Hepatic stellate cell (primary cell): ENCODE measurements around the gene TSPYL2.

Experiments used
- DNase-seq: peaks from one replicate; pipeline ENCODE4 v3.0.0; 2011; ENCODE audit warnings: low spot score

The TSPYL2 gene

GRCh38 chrX:53080628-53081580 is 1.3 kb upstream of the TSPYL2 start:
- no peak for DNase-seq

DNA sequence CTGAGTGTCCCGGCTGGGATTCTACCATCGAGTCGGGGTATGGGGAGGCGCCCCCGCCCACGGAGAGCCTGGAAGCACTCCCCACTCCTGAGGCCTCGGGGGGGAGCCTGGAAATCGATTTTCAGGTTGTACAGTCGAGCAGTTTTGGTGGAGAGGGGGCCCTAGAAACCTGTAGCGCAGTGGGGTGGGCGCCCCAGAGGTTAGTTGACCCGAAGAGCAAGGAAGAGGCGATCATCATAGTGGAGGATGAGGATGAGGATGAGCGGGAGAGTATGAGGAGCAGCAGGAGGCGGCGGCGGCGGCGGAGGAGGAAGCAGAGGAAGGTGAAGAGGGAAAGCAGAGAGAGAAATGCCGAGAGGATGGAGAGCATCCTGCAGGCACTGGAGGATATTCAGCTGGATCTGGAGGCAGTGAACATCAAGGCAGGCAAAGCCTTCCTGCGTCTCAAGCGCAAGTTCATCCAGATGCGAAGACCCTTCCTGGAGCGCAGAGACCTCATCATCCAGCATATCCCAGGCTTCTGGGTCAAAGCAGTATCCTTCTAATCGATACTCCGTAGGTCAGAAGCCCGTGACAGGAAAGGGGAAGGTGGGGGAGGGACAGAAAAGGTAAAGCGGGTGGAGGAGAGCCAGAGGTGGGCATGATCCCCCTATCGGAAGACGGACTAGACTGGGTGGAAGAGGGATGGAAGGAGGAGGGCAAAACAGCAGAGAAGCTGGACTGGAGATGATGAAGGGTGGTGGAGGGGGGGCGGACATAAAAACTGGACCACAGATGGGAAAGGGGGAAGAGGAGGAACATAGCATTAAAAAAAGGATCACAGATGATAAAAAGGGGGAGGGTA is 828 bp downstream of the TSPYL2 start:
- no peak for DNase-seq

- no peak for DNase-seq
These were observed 1.9 kb downstream of the TSPYL2 start for GRCh38 chrX:53084043-53084570.

DNA sequence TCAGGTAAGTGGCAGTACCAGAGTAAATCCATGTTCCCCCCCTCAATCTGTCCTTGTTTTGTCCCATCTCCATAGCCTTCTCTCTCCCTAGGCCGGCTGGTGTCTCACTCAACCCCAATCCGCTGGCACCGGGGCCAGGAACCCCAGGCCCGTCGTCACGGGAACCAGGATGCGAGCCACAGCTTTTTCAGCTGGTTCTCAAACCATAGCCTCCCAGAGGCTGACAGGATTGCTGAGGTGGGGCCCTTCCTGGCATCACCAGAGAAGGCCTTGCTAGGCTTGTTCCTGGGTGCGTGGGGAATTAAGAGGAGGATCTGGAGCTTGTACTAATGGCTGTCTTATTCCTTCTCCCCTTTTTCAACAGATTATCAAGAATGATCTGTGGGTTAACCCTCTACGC is 2.7 kb downstream of the TSPYL2 start:
- no peak for DNase-seq

DNA sequence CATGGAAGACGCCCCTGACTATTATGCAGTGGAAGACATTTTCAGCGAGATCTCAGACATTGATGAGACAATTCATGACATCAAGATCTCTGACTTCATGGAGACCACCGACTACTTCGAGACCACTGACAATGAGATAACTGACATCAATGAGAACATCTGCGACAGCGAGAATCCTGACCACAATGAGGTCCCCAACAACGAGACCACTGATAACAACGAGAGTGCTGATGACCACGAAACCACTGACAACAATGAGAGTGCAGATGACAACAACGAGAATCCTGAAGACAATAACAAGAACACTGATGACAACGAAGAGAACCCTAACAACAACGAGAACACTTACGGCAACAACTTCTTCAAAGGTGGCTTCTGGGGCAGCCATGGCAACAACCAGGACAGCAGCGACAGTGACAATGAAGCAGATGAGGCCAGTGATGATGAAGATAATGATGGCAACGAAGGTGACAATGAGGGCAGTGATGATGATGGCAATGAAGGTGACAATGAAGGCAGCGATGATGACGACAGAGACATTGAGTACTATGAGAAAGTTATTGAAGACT is 3.6 kb downstream of the TSPYL2 start:
- DNase-seq, result no peak

DNA sequence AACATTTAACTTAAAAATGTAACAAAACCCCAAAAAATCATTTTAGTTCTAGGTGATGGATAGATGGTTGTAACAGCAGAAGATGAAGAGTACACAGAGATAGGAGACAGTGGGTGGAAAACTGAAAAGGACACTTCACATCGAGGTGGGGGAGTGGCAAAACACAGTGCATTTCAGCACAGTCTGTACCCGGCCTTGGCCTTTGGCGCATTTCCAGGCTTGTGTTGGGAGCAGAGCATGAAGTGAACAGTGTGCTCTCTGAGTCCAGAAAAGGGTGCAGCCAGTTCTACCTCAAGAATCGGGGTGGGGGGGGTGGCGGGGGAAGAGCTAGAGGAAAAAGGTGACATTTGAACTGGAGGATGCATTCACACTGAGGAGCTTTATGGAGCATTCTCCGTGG is 4.3 kb downstream of the TSPYL2 start:
- no peak for DNase-seq

DNA sequence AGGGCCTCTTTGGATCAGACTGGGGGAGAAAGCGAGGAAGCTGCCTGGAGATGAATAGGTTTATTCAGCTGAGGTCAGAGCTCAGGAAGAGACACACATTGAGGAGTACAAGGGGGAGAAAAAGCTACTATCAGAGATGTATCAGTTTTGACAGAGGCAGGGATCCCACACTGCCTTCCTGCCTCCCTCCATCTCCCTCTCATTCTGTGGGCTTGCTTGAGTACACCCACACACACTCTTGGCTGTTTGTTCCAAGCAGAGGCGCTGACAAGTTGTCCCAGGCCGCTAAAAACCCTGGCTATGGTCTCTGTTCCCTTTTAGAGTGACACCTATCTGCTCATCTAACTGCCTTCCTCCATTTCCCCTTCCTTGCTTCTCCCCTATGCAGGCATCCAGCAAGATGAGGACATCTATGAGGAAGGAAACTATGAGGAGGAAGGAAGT is 5.2 kb downstream of the TSPYL2 start:
- DNase-seq, result no peak

- DNase-seq, result peak; percentile 66
These were observed 6.2 kb downstream of the TSPYL2 start for GRCh38 chrX:53088136-53088974.

DNA sequence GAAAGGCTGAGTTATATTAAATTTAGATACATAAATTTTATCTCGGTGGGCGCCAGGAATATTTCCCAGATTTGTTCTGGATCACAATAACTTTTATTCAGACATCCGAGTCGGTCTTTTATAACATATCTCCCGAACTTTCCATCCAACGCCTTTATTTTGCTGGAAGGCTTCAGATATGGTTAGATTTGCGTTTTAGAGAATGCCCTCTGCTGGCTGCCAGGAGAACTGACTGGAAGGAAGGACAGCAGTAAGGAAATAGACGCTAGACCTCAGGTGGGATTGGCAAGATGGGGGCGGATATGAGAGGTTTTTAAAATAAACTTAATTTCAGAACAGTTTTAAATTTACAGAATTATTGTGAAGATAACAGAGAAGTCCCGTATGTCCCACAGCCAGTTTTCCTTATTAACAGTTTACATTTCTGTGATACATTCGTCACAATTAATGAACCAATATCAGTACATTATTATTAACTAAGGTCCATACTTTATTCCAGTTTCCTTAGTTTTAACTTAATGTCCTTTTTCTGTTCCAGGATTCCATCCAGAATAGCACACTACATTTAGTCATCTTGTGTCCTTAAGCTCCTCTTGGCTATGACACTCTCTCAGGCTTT is 7.2 kb downstream of the TSPYL2 start:
- DNase-seq, result peak; percentile 64

DNA sequence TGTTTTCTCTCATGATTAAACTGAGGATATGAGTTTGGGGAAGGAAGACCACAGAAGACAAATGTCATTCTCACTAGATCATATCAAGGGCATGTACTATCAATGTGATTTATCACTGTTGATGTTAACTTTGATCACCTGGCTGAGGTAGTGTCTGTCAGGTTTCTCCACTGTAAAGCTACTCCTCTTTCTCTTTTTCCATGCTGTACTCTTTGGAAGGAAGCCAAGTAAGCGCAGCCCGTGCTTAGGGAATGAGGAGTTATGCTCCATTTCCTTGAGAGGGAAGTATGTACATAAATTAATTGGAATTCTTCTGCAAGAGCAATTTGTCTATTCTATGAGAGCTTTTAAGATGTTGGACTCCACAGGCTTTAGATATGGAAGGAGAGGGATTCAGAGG is 7.8 kb downstream of the TSPYL2 start:
- DNase-seq, result no peak

- DNase-seq, result no peak
These were observed 9.2 kb downstream of the TSPYL2 start for GRCh38 chrX:53091354-53091753.

DNA sequence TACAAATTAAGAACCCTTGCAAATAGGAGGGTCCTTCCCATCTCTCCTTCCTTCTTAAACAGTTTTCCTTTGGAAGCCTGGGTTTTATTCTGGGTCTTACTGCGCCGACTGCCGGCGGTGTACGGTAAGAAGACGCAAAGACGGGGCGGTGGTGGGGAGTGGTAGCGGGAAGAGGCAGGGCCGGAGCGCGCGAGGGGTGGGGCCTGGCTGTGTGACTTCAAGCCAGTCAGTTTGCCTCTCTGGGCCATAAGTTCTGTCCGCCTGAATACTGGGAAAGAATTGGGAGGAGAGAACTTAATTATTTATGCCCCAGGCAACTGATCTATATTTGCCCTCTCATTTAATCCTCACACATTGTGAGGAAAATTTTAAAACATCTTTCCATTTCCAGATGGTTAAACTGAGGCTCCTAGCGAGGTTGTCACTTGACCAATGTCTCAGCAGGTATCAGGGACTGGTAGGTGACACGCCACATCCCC is 11.0 kb downstream of the TSPYL2 start:
- DNase-seq, result peak; percentile 71

DNA sequence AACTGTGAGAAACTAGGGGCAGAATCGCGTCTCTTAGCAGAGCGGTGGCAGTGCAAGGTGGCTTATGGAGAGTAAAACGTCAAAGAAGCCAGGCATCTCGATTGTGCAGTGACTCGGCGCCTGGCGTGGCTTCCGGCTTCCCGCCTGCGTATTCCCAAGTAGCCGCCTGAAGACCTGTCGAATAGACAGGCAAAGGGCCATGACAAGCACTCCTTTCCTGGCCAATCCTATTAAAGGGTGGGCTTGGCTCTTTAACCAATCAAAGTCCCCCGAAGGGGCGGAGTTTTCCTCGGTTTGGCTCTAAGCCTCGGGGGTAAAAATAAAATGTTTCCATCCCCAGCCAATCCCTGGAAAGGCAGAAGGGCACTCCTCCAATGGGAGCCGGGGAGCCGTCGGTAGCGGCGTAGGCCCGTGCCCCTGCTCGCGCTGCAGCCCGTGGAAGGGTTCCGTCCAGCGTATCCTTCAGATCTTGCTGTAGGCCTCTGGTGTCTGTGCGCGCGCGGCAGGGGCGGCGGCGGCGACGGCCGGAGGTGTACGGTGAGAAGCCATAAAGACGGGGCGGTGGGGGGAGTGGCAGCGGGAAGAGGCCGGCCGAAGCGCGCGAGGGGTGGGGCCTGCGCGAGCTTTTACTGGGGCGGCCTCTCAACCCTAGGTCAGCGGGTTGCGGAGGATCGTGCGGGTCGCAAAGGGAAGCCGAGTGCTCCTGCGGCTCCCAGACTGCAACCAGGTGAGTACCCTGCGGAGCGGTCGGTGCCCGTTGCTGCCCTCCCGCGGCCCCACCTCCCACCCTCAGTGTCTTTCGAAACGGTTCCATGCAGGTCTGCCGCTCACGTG is 11.8 kb downstream of the TSPYL2 start, which contains the start of gene KANTR:
Gene KANTR, plus strand, starts transcription at position 395 of the 834 bp plus-strand sequence. CDS start 30,131 bp downstream, outside the sequence.
- DNase-seq, result peak; percentile 94

DNA sequence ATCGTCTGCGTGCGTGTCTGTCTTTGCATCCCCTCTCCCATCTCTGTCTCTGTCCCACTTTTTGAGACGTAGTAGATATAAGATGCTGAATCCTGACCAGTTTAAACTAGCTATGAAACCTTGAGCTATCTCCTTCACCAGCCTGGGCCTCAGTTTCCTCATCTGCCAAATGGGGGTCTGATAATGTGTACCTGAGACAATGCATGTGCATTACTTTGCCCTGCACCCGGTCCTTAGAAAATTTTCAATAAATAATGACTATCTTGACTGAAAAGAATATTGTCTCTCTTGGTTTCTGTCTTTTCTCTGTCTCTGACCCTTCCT is 12.4 kb downstream of the TSPYL2 start:
- no peak for DNase-seq

DNA sequence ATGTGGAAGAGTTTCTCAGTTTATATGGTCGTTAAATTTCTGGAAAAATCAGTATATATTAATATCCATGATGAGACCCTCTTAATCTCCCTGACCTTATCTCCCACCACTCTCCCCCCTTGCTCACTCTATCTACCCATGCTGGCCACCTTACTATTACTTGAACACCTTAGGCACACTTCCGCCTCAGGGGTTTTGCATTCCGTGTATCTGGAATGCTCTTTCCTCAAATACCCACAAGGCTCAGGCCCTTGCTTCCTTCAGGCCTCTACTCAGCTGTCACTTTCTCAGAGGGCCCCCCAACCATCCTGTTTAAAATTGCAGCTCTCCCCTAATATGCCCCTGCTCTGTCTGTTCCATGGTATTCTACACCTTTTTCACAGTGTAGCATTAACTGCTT is 13.6 kb downstream of the TSPYL2 start:
- DNase-seq, result no peak

GRCh38 chrX:53114864-53115549 is 32.8 kb downstream of the TSPYL2 start:
- no peak for DNase-seq

DNA sequence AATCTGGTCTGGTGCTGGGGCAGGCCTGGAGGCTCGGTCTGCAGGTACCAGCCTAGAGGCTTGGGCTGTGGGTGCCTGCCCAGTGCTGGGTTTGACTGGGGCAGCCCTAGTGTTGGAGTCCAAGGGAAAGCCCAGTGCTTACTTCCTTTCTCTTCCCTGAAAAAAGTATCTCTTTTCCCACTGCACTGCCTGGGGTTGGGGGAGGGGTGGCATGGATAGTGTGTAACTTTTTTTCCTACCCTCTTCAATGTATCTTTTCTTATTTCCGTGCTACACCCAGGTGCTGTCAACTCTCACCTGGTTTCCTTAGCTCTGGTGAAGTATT is 33.3 kb downstream of the TSPYL2 start:
- no peak for DNase-seq

DNA sequence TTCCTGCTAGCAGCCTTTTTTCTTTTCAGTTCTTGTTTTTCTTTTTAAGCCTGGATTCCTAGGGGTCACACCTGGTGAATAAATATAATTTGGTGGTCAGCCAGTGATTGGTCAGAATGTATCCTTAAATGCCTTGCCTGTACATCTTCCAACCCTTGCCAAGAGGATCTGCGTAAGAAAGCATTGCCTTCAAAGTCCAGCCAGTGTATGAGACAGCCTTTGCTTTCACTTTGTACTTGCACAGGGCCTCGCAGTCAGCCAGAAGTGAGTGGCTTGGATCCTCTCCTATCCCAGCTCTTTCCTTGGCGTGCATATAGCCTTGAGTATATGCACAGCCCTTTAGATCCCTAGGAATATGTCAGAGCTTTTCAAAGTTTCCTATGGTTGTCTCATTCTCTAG is 33.9 kb downstream of the TSPYL2 start:
- DNase-seq, result peak; percentile 54

DNA sequence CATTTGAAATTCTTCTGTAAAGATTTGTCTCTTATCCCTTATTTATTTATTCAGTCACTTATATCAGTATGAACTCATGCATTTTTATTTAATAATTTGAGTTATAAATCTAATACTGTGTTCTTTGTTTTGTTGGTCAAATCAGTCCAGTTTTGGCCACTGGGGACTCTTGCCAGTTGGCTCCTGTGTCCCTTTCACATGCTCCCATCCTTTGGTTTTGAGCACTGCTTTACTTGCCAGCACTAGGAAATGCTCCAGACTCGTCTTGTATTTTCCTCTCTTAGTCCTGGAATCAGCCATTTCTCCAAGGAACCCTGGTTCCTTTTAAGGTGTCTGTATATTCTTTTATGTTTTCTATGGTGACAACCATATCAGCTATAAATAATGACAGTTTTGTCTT is 39.8 kb downstream of the TSPYL2 start:
- DNase-seq, result no peak
